Measurements from ENCODE around the gene FOLR1. TPM values are rescaled to one million over a fixed set of nuclear protein-coding genes. Genes with fewer than 3 reads are reported as not detected.
A peak's percentile ranks its signal among the peaks of the same experiment; 100 is the strongest.

The FOLR1 gene
- total RNA-seq, 2 donors from 2014 or later, result not detected

GRCh38 chr11:72231396-72232259 is 39.7 kb downstream of the FOLR1 start:
- no peak for DNase-seq
- intact Hi-C loops (cut with DNase I, micrococcal nuclease), result no loop called here
- no peak for ATAC-seq

GRCh38 chr11:72232260-72233055 is 40.5 kb downstream of the FOLR1 start:
- intact Hi-C loops (cut with DNase I, micrococcal nuclease), result no loop called here
- DNase-seq (no peak), ATAC-seq (no peak)

- ATAC-seq (no peak), DNase-seq (no peak)
- intact Hi-C loops (cut with DNase I, micrococcal nuclease), result no loop called here
Observed at GRCh38 chr11:72233056-72233772, 41.3 kb downstream of the FOLR1 start.

- ATAC-seq (no peak), DNase-seq (no peak)
- intact Hi-C loops (cut with DNase I, micrococcal nuclease), result no loop called here
Observed at GRCh38 chr11:72233773-72234513, 42.0 kb downstream of the FOLR1 start.

- ATAC-seq, result no peak
- intact Hi-C loops (cut with DNase I, micrococcal nuclease), result no loop called here
- DNase-seq, result no peak
Observed at GRCh38 chr11:72234514-72234830, 42.5 kb downstream of the FOLR1 start.

- ATAC-seq (no peak), DNase-seq (no peak)
- intact Hi-C loops (cut with DNase I, micrococcal nuclease), result no loop called here
Observed at GRCh38 chr11:72234920-72235319, 43.0 kb downstream of the FOLR1 start.

GRCh38 chr11:72235351-72236057 is 43.6 kb downstream of the FOLR1 start:
- no peak for ATAC-seq
- intact Hi-C loops (cut with DNase I, micrococcal nuclease), result no loop called here
- DNase-seq, result no peak

- intact Hi-C loops (cut with DNase I, micrococcal nuclease), result no loop called here
- ATAC-seq, result no peak
- no peak for DNase-seq
Observed at GRCh38 chr11:72236083-72236697, 44.2 kb downstream of the FOLR1 start.

- DNase-seq (no peak), ATAC-seq (no peak)
- intact Hi-C loops (cut with DNase I, micrococcal nuclease), result no loop called here
Observed at GRCh38 chr11:72236774-72237111, 44.8 kb downstream of the FOLR1 start.

GRCh38 chr11:72237112-72237931 is 45.4 kb downstream of the FOLR1 start:
- intact Hi-C loops (cut with DNase I, micrococcal nuclease), result no loop called here
- ATAC-seq (peak; percentile 8), DNase-seq (no peak)

GRCh38 chr11:72238040-72238450 is 46.1 kb downstream of the FOLR1 start:
- intact Hi-C loops (cut with DNase I, micrococcal nuclease), result no loop called here
- ATAC-seq (peak; percentile 66), DNase-seq (peak; percentile 53 to 71)

- ATAC-seq, result no peak
- intact Hi-C loops (cut with DNase I, micrococcal nuclease), result no loop called here
- no peak for DNase-seq
Observed at GRCh38 chr11:72238492-72239312, 46.8 kb downstream of the FOLR1 start.

- peak; percentile 68 to 70 for DNase-seq
- ATAC-seq, result peak; percentile 35
- intact Hi-C loops (cut with DNase I, micrococcal nuclease), result no loop called here
Observed at GRCh38 chr11:72239313-72239848, 47.4 kb downstream of the FOLR1 start.

GRCh38 chr11:72239849-72240460 is 48.0 kb downstream of the FOLR1 start:
- DNase-seq (peak; percentile 62 to 76), ATAC-seq (peak; percentile 77)
- intact Hi-C loops (cut with DNase I, micrococcal nuclease), result no loop called here

- intact Hi-C loops (cut with DNase I, micrococcal nuclease), result no loop called here
- no peak for DNase-seq
- peak; percentile 13 for ATAC-seq
Observed at GRCh38 chr11:72240461-72241290, 48.7 kb downstream of the FOLR1 start.

All from left colon (tissue), 2 donors.